GM12878 (cell line): ENCODE results near the gene TCP11L1.

ENCODE experiments used
- CREM ChIP-seq: IDR thresholded peaks from 2 replicates; pipeline ENCODE4 v1.6.1; 2014; ENCODE audit warnings: antibody characterized with exemption, low read depth
- EP300 ChIP-seq, 2 experiments: fragments of 150-350 bp in 1 of 2; IDR thresholded peaks; 2 replicates each; pipeline ENCODE4 v1.6.1; 2011 to 2012; ENCODE audit warnings: low read depth in 2 of 2, low read length in 2 of 2, borderline replicate concordance in 1 of 2, improper control_type of control experiment in 1 of 2, inconsistent platforms in 1 of 2; ENCODE audit not compliant: control insufficient read depth in 1 of 2
- PML ChIP-seq: IDR thresholded peaks from 2 replicates; pipeline ENCODE4 v1.6.1; 2012; ENCODE audit warnings: low read length, inconsistent platforms
- POLR2A ChIP-seq: IDR thresholded peaks from 2 replicates; pipeline ENCODE4 v1.6.1; 2011; ENCODE audit warnings: low read depth, mild to moderate bottlenecking, low read length
- SUZ12 ChIP-seq: fragments of 200-600 bp; sonication (generic); IDR thresholded peaks from one replicate; pipeline ENCODE4 v1.6.1; 2018; ENCODE audit warnings: antibody characterized with exemption, mild to moderate bottlenecking; ENCODE audit not compliant: unreplicated experiment
- TF ChIP-seq, protein P1 (sequence below), 3 experiments: IDR thresholded peaks in 2 of 3; conservative IDR thresholded peaks in 1 of 3; 2 replicates each; pipeline ENCODE4 v1.5.1; 2011; ENCODE audit warnings: low read depth in 3 of 3, low read length in 3 of 3, mild to moderate bottlenecking in 3 of 3, control low read depth in 2 of 3, moderate library complexity in 2 of 3, inconsistent platforms in 1 of 3, mixed read lengths in 1 of 3; ENCODE audit not compliant: control insufficient read depth in 2 of 3, insufficient read depth in 1 of 3; ENCODE audit errors: extremely low read depth in 1 of 3
- TF ChIP-seq, protein P2 (sequence below): IDR thresholded peaks from 2 replicates; pipeline ENCODE4 v1.6.1; 2011; ENCODE audit warnings: borderline replicate concordance, low read depth, mild to moderate bottlenecking, moderate library complexity, mixed read lengths, low read length; ENCODE audit not compliant: insufficient read depth; ENCODE audit errors: extremely low read length

DNA sequence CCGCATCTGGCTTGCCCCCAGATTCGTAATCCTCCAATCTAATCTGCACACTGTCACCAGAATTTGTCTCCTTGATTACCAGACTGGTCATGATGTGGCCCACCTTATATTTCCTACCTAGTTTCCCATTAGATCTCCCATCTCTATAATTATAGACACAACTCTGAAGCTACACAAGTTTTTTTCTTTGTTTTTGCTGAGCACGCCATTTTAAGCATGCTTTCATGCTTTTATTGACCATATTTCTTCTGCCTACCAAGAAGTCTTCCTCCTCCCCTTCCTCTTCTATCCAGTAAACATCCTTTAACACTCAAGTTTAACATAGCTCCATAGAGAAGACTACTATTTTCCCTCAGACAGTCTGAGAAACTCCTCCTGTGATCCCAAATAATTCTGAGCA is 47.9 kb upstream of the TCP11L1 start:
- TF ChIP-seq EP300 (IDR thresholded peaks at IDR 0.05; ENCODE audit: borderline replicate concordance in 1 of 2, control insufficient read depth in 1 of 2, low read depth in 2 of 2, low read length in 2 of 2) (no peak), SUZ12 (no peak), PML (no peak), CREM (no peak), POLR2A (no peak)
- TF ChIP-seq, protein P1, sequence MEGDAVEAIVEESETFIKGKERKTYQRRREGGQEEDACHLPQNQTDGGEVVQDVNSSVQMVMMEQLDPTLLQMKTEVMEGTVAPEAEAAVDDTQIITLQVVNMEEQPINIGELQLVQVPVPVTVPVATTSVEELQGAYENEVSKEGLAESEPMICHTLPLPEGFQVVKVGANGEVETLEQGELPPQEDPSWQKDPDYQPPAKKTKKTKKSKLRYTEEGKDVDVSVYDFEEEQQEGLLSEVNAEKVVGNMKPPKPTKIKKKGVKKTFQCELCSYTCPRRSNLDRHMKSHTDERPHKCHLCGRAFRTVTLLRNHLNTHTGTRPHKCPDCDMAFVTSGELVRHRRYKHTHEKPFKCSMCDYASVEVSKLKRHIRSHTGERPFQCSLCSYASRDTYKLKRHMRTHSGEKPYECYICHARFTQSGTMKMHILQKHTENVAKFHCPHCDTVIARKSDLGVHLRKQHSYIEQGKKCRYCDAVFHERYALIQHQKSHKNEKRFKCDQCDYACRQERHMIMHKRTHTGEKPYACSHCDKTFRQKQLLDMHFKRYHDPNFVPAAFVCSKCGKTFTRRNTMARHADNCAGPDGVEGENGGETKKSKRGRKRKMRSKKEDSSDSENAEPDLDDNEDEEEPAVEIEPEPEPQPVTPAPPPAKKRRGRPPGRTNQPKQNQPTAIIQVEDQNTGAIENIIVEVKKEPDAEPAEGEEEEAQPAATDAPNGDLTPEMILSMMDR (IDR thresholded peaks at IDR 0.05 in 2 of 3, conservative IDR thresholded peaks at IDR 0.05 in 1 of 3; ENCODE audit: control insufficient read depth in 2 of 3, extremely low read depth in 1 of 3, insufficient read depth in 1 of 3, low read depth in 3 of 3, low read length in 3 of 3), result no peak
- TF ChIP-seq, protein P2, sequence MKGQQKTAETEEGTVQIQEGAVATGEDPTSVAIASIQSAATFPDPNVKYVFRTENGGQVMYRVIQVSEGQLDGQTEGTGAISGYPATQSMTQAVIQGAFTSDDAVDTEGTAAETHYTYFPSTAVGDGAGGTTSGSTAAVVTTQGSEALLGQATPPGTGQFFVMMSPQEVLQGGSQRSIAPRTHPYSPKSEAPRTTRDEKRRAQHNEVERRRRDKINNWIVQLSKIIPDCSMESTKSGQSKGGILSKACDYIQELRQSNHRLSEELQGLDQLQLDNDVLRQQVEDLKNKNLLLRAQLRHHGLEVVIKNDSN, result no peak
